Fibroblast of skin of right quadriceps (primary cell): ENCODE measurements around the gene PCBP2.

Experiments
- DNase-seq: peaks from one replicate; pipeline ENCODE4 v3.0.0-alpha.2; 2013

The PCBP2 gene

GRCh38 chr12:53474077-53474476, 22.2 kb downstream of the PCBP2 start:
- DNase-seq, result no peak

GRCh38 chr12:53474819-53475218, 22.9 kb downstream of the PCBP2 start:
- no peak for DNase-seq

- DNase-seq, result peak; percentile 45
These were observed 24.9 kb downstream of the PCBP2 start for GRCh38 chr12:53476769-53477209.

GRCh38 chr12:53478865-53479264, 27.0 kb downstream of the PCBP2 start:
- no peak for DNase-seq

GRCh38 chr12:53479331-53479730, 27.4 kb downstream of the PCBP2 start:
- DNase-seq, result no peak

GRCh38 chr12:53480491-53481442, 28.9 kb downstream of the PCBP2 start:
- no peak for DNase-seq

- peak; percentile 46 for DNase-seq
These were observed 29.6 kb downstream of the PCBP2 start for GRCh38 chr12:53481458-53481857.

- peak; percentile 31 for DNase-seq
These were observed 30.2 kb downstream of the PCBP2 start for GRCh38 chr12:53481939-53482586.

GRCh38 chr12:53482626-53483168, 30.8 kb downstream of the PCBP2 start:
- DNase-seq, result no peak

GRCh38 chr12:53483225-53483978, 31.5 kb downstream of the PCBP2 start:
- no peak for DNase-seq

- no peak for DNase-seq
These were observed 32.1 kb downstream of the PCBP2 start for GRCh38 chr12:53483979-53484377.

GRCh38 chr12:53484686-53485575, 33.0 kb downstream of the PCBP2 start:
- peak; percentile 28 for DNase-seq

- no peak for DNase-seq
These were observed 34.2 kb downstream of the PCBP2 start for GRCh38 chr12:53485955-53486735.

- no peak for DNase-seq
These were observed 35.0 kb downstream of the PCBP2 start for GRCh38 chr12:53486736-53487487.

- no peak for DNase-seq
These were observed 37.5 kb downstream of the PCBP2 start for GRCh38 chr12:53489242-53489864.

GRCh38 chr12:53492188-53492587, 40.3 kb downstream of the PCBP2 start:
- DNase-seq, result no peak

- DNase-seq, result peak; percentile 91
These were observed 41.1 kb downstream of the PCBP2 start for GRCh38 chr12:53492830-53493609.

GRCh38 chr12:53493610-53494391, 41.9 kb downstream of the PCBP2 start:
- DNase-seq, result no peak
